ENCODE results near the gene PPP1R12A.

- TF ChIP-seq, protein P1, sequence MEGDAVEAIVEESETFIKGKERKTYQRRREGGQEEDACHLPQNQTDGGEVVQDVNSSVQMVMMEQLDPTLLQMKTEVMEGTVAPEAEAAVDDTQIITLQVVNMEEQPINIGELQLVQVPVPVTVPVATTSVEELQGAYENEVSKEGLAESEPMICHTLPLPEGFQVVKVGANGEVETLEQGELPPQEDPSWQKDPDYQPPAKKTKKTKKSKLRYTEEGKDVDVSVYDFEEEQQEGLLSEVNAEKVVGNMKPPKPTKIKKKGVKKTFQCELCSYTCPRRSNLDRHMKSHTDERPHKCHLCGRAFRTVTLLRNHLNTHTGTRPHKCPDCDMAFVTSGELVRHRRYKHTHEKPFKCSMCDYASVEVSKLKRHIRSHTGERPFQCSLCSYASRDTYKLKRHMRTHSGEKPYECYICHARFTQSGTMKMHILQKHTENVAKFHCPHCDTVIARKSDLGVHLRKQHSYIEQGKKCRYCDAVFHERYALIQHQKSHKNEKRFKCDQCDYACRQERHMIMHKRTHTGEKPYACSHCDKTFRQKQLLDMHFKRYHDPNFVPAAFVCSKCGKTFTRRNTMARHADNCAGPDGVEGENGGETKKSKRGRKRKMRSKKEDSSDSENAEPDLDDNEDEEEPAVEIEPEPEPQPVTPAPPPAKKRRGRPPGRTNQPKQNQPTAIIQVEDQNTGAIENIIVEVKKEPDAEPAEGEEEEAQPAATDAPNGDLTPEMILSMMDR (IDR thresholded peaks at IDR 0.05 in 2 of 3, conservative IDR thresholded peaks at IDR 0.05 in 1 of 3; ENCODE audit: borderline replicate concordance in 1 of 3, insufficient read depth in 1 of 3, low read depth in 2 of 3, low read length in 2 of 3): no peak
- TF ChIP-seq EZH2 (IDR thresholded peaks at IDR 0.05) (no peak), POLR2AphosphoS5 (IDR thresholded peaks at IDR 0.05; ENCODE audit: low read depth, low read length) (no peak), EZH2phosphoT487 (IDR thresholded peaks at IDR 0.05; ENCODE audit: borderline replicate concordance) (no peak)
Measured at GRCh38 chr12:79778802-79779448, 156.0 kb downstream of the PPP1R12A start.
